Body of pancreas (tissue), 4 donors: Measurements from ENCODE around the gene VTCN1. TPM values are rescaled to one million over a fixed set of nuclear protein-coding genes. Genes with fewer than 3 reads are reported as not detected.

Experiments used
- ATAC-seq: fragments of 150-250 bp; one replicate; pipeline ENCODE4 v1.9.1; 2016
- DNase-seq, 4 donors: peaks; one replicate each; pipeline ENCODE4 v3.0.0-alpha.2; 2019
- H3K27ac ChIP-seq, 4 donors: fragments of 200-600 bp; sonication (generic); 1 replicate in 3 of 4; 2 replicates in 1 of 4; pipeline versions ENCODE4 v1.5.1 to v1.6.1; 2016 to 2019; ENCODE audit warnings: mild to moderate bottlenecking in 1 of 4, mixed read lengths in 1 of 4, moderate library complexity in 1 of 4
- H3K27me3 ChIP-seq, 2 donors: fragments of 200-600 bp; sonication (generic); one replicate each; pipeline ENCODE4 v1.6.0; 2016; ENCODE audit warnings: mild to moderate bottlenecking in 1 of 2
- H3K36me3 ChIP-seq, 2 donors: fragments of 200-600 bp; sonication (generic); replicated peaks in 1 of 2; 2 replicates each; pipeline ENCODE4 v1.5.1; 2016; ENCODE audit warnings: low read depth in 2 of 2; ENCODE audit not compliant: insufficient read depth in 1 of 2
- H3K4me1 ChIP-seq: fragments of 200-600 bp; sonication (generic); one replicate; pipeline ENCODE4 v1.6.0; 2016
- H3K4me3 ChIP-seq, 2 donors: fragments of 200-600 bp; sonication (generic); 1 replicate in 1 of 2; 2 replicates in 1 of 2; pipeline ENCODE4 v1.5.1; 2016 to 2019
- H3K9me3 ChIP-seq, 3 donors: fragments of 200-600 bp; sonication (generic); 1 replicate in 2 of 3; 2 replicates in 1 of 3; pipeline ENCODE4 v1.5.1; 2016
- CTCF ChIP-seq, 7 experiments: fragments of 450-650 bp in 4 of 7; fragments of 200-600 bp in 3 of 7; sonication (generic) in 3 of 7; IDR thresholded peaks; one replicate each; pipeline ENCODE4 v1.5.1; 2016 to 2019; ENCODE audit warnings: antibody characterized with exemption in 7 of 7
- POLR2A ChIP-seq, 3 donors: fragments of 450-650 bp; IDR thresholded peaks; one replicate each; pipeline ENCODE4 v1.6.1; 2016; ENCODE audit warnings: antibody characterized with exemption in 3 of 3, mild to moderate bottlenecking in 2 of 3
- WGBS, 2 donors: methylation state at CpG; one replicate each; pipeline ENCODE4 v1.1.5; 2017; 5-methylcytosine and 5-hydroxymethylcytosine counted together
- intact Hi-C: fragments of 100-400 bp; cut with DNase I; formaldehyde crosslinking; loops from one replicate; pipeline ENCODE4 v1.15.1; 2023
- total RNA-seq, 2 donors: library from RNA; depleted of rRNA; stranded (reverse); fragments of >200 nt; gene quantifications; one replicate each; pipeline ENCODE4 v1.1.0, GENCODE V29; 2016

VTCN1 gene
- total RNA-seq, 2 donors from 2014 or later, result 20.4 to 23.1 TPM

- no peak for DNase-seq
- intact Hi-C loops, result no loop called here
- Histone ChIP-seq H3K4me3 (no peak overlapping the region), H3K27ac (peak overlapping the region in 1 of 4 donors; percentile 10), H3K36me3 (no peaks in the 10 kb centered on the region), H3K27me3 (no peaks in the 10 kb centered on the region), H3K4me1 (no peaks in the 10 kb centered on the region), H3K9me3 (no peaks in the 10 kb centered on the region)
- no peak for ATAC-seq
- WGBS, 2 donors, result 66 to 70% methylated on average over 8 of the region's 8 CpGs
- no peak for TF ChIP-seq CTCF (IDR thresholded peaks at IDR 0.05)
- no peak for TF ChIP-seq POLR2A (IDR thresholded peaks at IDR 0.05)
Observed at GRCh38 chr1:117188816-117189437, 21.8 kb downstream of the VTCN1 start.

DNA sequence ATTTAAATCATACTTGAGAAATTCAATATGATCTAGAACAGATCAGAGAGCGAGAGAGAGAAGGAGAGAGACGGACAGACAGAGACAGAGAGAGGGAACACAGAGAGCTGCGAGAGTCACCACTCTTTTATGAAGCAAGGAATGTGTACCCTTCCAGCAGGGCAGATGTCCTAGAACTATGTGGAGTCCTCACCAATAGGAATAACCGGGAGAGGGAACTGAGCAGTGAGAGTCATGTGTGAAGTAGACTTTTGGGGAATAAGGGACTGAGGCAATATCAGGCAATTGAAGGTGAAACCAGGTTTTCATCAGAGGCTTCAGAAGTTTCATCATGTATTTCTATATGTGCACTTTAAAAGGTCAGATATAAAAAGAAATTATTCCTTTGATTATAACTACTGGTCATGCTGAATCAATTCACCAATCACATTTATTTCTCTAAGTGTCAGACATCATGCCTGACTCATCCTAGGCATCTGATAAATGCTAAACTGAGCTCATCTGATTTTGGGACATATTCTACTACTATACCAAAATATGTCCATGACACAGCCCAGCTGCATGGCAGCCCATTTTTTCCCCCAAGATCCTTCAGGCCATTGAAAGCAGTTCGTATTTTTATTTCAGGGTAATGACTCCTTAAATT is 22.4 kb downstream of the VTCN1 start:
- WGBS, 2 donors, result 62 to 77% methylated on average over 5 of the region's 5 CpGs
- H3K9me3 ChIP-seq, result no peaks in the 10 kb centered on the region
- no peaks in the 10 kb centered on the region for H3K27me3 ChIP-seq
- no peaks in the 10 kb centered on the region for H3K36me3 ChIP-seq
- H3K4me1 ChIP-seq, result no peaks in the 10 kb centered on the region
- no peak overlapping the region for H3K4me3 ChIP-seq
- ATAC-seq (no peak), DNase-seq (no peak)
- H3K27ac ChIP-seq, result no peak overlapping the region
- intact Hi-C loops, result no loop called here
- no peak for TF ChIP-seq POLR2A (IDR thresholded peaks at IDR 0.05)
- no peak for TF ChIP-seq CTCF (IDR thresholded peaks at IDR 0.05)

DNA sequence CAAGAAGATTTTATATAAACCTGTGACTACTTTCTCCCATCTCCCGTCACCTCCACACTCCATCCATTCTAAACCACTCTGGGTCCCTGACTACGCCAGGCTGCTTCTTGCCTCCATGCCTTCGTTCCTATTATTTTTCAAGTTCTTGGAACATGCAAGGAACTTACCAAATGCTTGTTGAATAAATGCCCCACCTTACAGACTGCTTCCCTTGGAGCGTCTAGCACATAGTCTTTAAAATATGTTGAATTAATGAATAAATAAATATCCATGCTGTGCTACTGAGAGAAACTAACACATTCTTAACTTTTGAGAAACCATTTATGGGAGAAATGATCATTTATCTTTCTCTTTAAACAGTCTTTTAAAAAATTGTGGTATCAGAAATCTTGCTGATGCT is 27.6 kb downstream of the VTCN1 start:
- peaks cover 32% of the 10 kb centered on the region for H3K4me1 ChIP-seq
- H3K9me3 ChIP-seq, result no peaks in the 10 kb centered on the region
- ATAC-seq (no peak), DNase-seq (no peak)
- WGBS, 2 donors, result 89% methylated on average over 4 of the region's 4 CpGs
- no peaks in the 10 kb centered on the region for H3K36me3 ChIP-seq
- H3K4me3 ChIP-seq, result no peak overlapping the region
- no peak overlapping the region for H3K27ac ChIP-seq
- intact Hi-C loops, result no loop called here
- H3K27me3 ChIP-seq, result no peaks in the 10 kb centered on the region
- TF ChIP-seq POLR2A (IDR thresholded peaks at IDR 0.05) (no peak), CTCF (IDR thresholded peaks at IDR 0.05) (no peak)

GRCh38 chr1:117182319-117182718 is 28.4 kb downstream of the VTCN1 start:
- 90 to 94% methylated on average over 3 of the region's 3 CpGs for WGBS, 2 donors
- Histone ChIP-seq H3K27ac (peak overlapping the region in 2 of 4 donors; percentile 54 to 65), H3K9me3 (no peaks in the 10 kb centered on the region), H3K36me3 (no peaks in the 10 kb centered on the region), H3K27me3 (no peaks in the 10 kb centered on the region), H3K4me1 (peaks cover 35% of the 10 kb centered on the region), H3K4me3 (no peak overlapping the region)
- TF ChIP-seq CTCF (IDR thresholded peaks at IDR 0.05), result no peak
- intact Hi-C loops, result no loop called here
- no peak for ATAC-seq
- DNase-seq, result no peak

DNA sequence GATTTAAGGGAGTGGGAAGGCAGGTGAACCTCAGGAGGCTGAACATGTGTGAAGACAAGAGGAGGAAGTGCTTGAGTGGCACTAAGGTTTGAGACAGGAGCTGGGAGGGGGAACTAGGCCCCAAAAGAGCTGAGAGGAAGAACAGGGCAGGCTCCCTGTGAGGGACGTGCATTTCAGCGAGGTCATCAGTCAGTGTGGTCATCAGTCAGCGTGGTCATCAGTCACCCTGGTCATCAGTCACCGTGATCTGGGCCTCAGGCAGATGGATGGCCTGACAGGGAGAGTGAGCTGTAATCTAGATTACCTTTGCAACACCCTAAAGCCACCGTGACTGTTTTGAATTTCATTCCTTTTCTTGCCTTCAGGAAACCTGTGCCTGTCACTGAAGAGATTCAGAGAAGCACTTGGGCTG is 29.1 kb downstream of the VTCN1 start:
- Histone ChIP-seq H3K4me3 (no peak overlapping the region), H3K27ac (peak overlapping the region in 3 of 4 donors; percentile 26 to 65 (median 54)), H3K27me3 (no peaks in the 10 kb centered on the region), H3K4me1 (peaks cover 38% of the 10 kb centered on the region), H3K36me3 (no peaks in the 10 kb centered on the region), H3K9me3 (no peaks in the 10 kb centered on the region)
- intact Hi-C loops, result no loop called here
- WGBS, 2 donors, result 57 to 63% methylated on average over 5 of the region's 5 CpGs
- TF ChIP-seq POLR2A (IDR thresholded peaks at IDR 0.05) (no peak), CTCF (IDR thresholded peaks at IDR 0.05) (no peak)
- DNase-seq, result no peak
- no peak for ATAC-seq
